GM18951 (cell line): ENCODE results near the gene APC2.

Source experiments
- POLR2A ChIP-seq: IDR thresholded peaks from 4 replicates; pipeline ENCODE4 v1.6.1; 2011; ENCODE audit warnings: mild to moderate bottlenecking; ENCODE audit not compliant: insufficient read length, insufficient read depth; ENCODE audit errors: extremely low read depth
- in situ Hi-C: fragments of 300-500 bp; cut with MboI; formaldehyde crosslinking; loops from one replicate; pipeline ENCODE4 v1.12.0; 2022; ENCODE audit warnings: low sequenced_read_pairs, mixed read lengths, inconsistent platforms; ENCODE audit not compliant: unreplicated experiment

The APC2 gene

GRCh38 chr19:1449467-1450442 is at the start of gene APC2:
TSS of gene APC2 (plus strand) at chr19:1450121. CDS start at chr19:1453002, 2,881 bp downstream.
- in situ Hi-C loops, result no loop called here
- TF ChIP-seq POLR2A, result no peak

GRCh38 chr19:1400281-1401137 is 49.4 kb upstream of the APC2 start:
- in situ Hi-C loops, result no loop called here
- no peak for TF ChIP-seq POLR2A

GRCh38 chr19:1401138-1401888 is 48.6 kb upstream of the APC2 start, which contains the start of gene GAMT:
TSS of gene GAMT (minus strand) at chr19:1401542. CDS start at chr19:1401476, 66 bp downstream.
- in situ Hi-C loops, result no loop called here
- peak; percentile 65 for TF ChIP-seq POLR2A

DNA sequence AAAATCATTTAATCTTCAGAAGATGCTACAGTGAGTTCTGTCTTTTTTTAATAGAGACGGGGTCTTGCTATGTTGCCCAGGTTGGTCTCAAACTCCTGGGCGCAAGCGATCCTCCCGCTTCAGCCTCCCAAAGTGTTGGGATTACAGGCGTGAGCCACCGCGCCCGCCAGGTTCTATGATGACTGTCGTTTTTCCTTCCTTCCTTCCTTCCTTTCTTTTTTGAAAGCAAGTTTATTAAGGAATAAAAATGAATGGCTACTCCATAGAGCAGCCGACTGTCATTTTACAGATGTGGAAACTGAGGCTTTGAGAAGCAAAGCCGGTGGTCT is 48.1 kb upstream of the APC2 start:
- in situ Hi-C loops, result no loop called here
- no peak for TF ChIP-seq POLR2A

DNA sequence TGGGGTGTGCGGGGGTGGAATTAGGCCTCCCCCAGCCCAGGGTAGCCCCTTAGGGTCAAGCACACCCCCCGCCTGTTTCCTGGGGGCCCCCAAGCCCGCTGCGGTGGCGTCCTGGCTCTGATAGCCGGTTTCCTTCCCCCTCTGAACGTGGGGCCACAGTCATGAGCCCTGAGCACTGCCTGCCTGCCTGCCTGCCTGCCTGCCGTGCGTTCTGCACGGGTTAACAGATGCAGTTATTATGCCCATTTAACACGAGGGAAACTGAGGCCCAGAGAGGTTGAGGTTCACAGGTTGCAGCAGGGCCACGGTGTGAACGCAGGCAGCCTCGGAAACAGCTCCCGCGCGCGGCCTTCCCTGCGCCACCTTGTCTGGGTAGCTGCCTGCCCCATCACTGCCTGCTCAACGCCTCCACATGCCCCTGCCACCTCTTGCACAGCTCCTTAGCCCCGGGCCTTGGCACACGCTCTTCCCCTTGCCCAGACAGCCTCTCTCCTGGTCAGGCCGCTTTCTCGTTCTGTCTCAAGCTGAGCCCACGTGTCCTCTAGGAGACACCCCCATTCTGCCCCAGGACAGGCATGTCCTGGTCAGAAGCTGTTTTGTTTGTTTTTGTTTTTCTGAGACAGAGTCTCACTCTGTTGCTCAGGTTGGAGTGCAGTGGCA is 47.4 kb upstream of the APC2 start:
- in situ Hi-C loops, result no loop called here
- no peak for TF ChIP-seq POLR2A

- in situ Hi-C loops, result no loop called here
Observed at GRCh38 chr19:1406774-1407527, 43.0 kb upstream of the APC2 start.

GRCh38 chr19:1407528-1408299 is 42.2 kb upstream of the APC2 start, which contains the start of gene DAZAP1:
TSS of gene DAZAP1 (plus strand) at chr19:1407586. CDS start at chr19:1407774, 188 bp downstream.
- in situ Hi-C loops, result no loop called here
- no peak for TF ChIP-seq POLR2A

More at GRCh38 chr19:1406774-1407527, 43.0 kb upstream of the APC2 start:
- peak; percentile 76 for TF ChIP-seq POLR2A

- in situ Hi-C loops, result no loop called here
- no peak for TF ChIP-seq POLR2A
Observed at GRCh38 chr19:1408300-1409203, 41.4 kb upstream of the APC2 start.

- no peak for TF ChIP-seq POLR2A
- in situ Hi-C loops, result no loop called here
Observed at GRCh38 chr19:1409204-1410005, 40.5 kb upstream of the APC2 start.
